Ishikawa (cell line): ENCODE data around the gene ZNF688.

Experiments used
- CEBPB ChIP-seq: IDR thresholded peaks from 2 replicates; pipeline ENCODE4 v1.6.1; 2012
- CREB1 ChIP-seq: IDR thresholded peaks from 2 replicates; pipeline ENCODE4 v1.6.1; 2012; ENCODE audit warnings: low read depth
- EGR1 ChIP-seq: IDR thresholded peaks from 2 replicates; pipeline ENCODE4 v1.6.1; 2012
- EP300 ChIP-seq: IDR thresholded peaks from 2 replicates; pipeline ENCODE4 v1.6.1; 2012; ENCODE audit warnings: borderline replicate concordance
- FOXM1 ChIP-seq: IDR thresholded peaks from 2 replicates; pipeline ENCODE4 v1.6.1; 2012; ENCODE audit warnings: low read depth, borderline replicate concordance
- MAX ChIP-seq: IDR thresholded peaks from 2 replicates; pipeline ENCODE4 v1.6.1; 2012
- NFIC ChIP-seq: IDR thresholded peaks from 2 replicates; pipeline ENCODE4 v1.6.1; 2012
- RAD21 ChIP-seq: IDR thresholded peaks from 2 replicates; pipeline ENCODE4 v1.6.1; 2012; ENCODE audit warnings: low read depth
- REST ChIP-seq: IDR thresholded peaks from 2 replicates; pipeline ENCODE4 v1.6.1; 2012; ENCODE audit warnings: low read depth, mild to moderate bottlenecking
- TAF1 ChIP-seq: IDR thresholded peaks from 2 replicates; pipeline ENCODE4 v1.6.1; 2012; ENCODE audit warnings: low read depth, mild to moderate bottlenecking
- TCF12 ChIP-seq: IDR thresholded peaks from 2 replicates; pipeline ENCODE4 v1.6.1; 2012; ENCODE audit warnings: low read depth
- TEAD4 ChIP-seq: IDR thresholded peaks from 2 replicates; pipeline ENCODE4 v1.6.1; 2012
- USF1 ChIP-seq: IDR thresholded peaks from 2 replicates; pipeline ENCODE4 v1.6.1; 2012
- YY1 ChIP-seq: IDR thresholded peaks from 2 replicates; pipeline ENCODE4 v1.6.1; 2012; ENCODE audit warnings: low read depth
- ZBTB7A ChIP-seq: IDR thresholded peaks from 2 replicates; pipeline ENCODE4 v1.6.1; 2012; ENCODE audit warnings: low read depth

ZNF688 gene

GRCh38 chr16:30555315-30556124 is 16.0 kb downstream of the ZNF688 start:
- TF ChIP-seq TCF12 (no peak), ZBTB7A (no peak), FOXM1 (no peak), USF1 (no peak), REST (no peak), YY1 (no peak), MAX (no peak), CREB1 (no peak), EGR1 (no peak), EP300 (no peak), RAD21 (no peak), CEBPB (no peak), TAF1 (no peak), TEAD4 (no peak), NFIC (no peak)

- no peak for TF ChIP-seq TCF12
These were observed 16.8 kb downstream of the ZNF688 start for GRCh38 chr16:30554557-30555314.

- no peak for TF ChIP-seq CEBPB
- TF ChIP-seq YY1: no peak
- no peak for TF ChIP-seq FOXM1
- no peak for TF ChIP-seq CREB1
- no peak for TF ChIP-seq EP300
- no peak for TF ChIP-seq NFIC
- no peak for TF ChIP-seq USF1
- no peak for TF ChIP-seq MAX
- no peak for TF ChIP-seq TEAD4
- TF ChIP-seq TCF12: no peak
- TF ChIP-seq REST: no peak
- no peak for TF ChIP-seq RAD21
- no peak for TF ChIP-seq EGR1
- TF ChIP-seq TAF1: no peak
- no peak for TF ChIP-seq ZBTB7A
These were observed 18.1 kb downstream of the ZNF688 start for GRCh38 chr16:30553393-30553899.

- TF ChIP-seq FOXM1 (no peak), TAF1 (no peak), REST (no peak), CREB1 (no peak), TCF12 (no peak), MAX (no peak), EP300 (no peak), TEAD4 (no peak), EGR1 (no peak), YY1 (no peak)
These were observed 18.6 kb downstream of the ZNF688 start for GRCh38 chr16:30552956-30553355.
